GM19395 (cell line): ENCODE measurements around the gene UCKL1.
"Not testable (repeated sequence)": the region's sequence is repeated elsewhere in the genome, so short reads cannot be mapped to it uniquely, and the experiment has no call there.

Experiments
- ATAC-seq: cut with Tn5 transposase; IDR thresholded peaks from one replicate; pipeline ENCODE4 v1.9.1; 2021; ENCODE audit warnings: mild to moderate bottlenecking, moderate library complexity; ENCODE audit not compliant: unreplicated experiment

UCKL1 gene

DNA sequence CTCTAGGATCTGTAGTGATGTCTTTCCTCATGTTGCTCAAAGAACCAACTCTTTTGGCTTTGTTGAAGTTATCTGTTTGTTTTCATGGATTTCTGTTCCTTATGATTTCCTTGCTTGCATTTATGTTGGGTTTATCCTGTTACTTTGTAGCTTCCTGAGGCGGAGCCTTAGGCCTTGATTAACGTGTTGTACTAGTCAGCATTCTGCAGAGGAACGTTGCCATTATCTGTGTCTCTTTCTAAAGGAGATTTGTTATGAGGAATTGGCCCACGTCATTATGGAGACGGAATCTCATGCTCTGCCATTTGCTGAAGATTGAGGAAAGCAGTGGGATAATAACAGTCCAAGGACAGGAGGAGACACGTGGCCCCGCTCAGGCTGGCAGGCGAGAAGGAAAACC is 29.9 kb downstream of the UCKL1 start:
- ATAC-seq = no peak

DNA sequence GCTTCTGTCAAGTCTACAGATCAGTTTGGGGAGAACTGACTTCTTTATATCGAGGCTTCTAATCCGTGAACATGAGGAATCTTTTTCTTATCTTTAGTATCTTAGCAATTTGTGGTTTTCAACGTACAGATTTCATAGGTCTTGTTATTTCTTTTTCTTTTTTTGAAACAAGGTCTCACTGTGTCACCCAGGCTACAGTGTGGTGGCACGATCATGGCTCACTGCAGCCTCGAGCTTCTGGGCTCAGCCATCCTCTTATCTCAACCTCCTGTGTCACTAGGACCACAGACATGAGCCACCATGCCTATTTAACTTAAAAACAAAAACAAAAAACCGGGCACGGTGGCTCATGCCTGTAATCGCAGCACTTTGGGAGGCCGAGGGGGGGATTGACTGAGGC is 32.0 kb downstream of the UCKL1 start:
- ATAC-seq = no peak

DNA sequence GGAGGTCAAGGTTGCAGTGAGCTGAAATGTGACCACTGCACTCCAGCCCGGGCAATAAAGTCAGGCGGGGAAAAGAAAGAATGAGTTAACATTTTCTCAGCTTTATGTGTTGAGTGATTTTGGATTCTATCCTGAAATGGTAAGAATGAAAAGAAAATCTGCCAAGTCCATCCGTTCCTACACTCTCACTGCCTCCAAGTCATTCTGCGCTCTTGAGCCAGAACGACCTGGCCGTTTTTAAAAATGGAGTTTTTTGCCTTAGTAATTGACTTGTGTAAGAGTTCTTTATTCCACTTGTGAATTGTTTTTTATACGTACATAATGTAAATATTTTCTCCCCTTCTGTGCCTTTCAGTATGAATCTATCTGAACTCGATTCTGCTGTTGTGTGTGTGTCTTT is 32.6 kb downstream of the UCKL1 start:
- no peak for ATAC-seq

DNA sequence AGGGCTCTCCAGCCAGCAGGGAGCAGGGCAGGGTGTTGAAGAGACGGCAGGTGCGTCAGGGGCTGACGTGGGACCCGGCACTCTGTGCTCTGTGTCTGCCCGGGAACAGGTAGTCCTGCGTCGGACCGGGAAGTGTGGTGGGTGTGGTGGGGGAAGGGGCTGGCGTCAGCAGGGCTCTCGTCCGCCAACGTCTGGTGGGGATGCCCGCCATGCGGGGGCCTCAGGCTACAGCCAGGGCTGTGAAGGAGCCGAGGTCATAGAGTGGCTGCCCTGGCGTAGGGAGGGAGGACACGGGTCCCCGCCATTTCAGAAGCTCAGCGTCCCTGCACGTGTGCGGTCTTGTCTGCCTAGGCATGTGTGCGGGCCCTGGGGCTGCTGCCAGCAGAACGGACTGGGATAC is 36.0 kb downstream of the UCKL1 start:
- ATAC-seq = no peak

DNA sequence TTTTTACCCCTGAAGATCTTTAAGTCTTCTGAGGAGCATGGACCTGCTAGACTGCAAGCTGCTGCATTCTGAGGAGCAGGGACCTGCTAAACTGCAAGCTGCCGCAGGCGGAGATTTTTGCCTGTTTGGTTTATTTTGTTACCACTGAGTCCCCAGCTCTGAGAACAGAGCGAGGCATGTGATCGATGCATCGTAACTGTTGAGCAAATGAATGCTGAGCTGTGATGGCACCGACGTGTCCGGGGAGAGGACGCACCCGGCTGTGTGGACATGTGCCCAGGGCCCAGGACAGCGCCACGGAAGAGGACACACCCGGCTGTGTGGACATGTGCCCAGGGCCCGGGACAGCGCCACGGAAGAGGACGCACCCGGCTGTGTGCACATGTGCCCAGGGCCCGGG is 37.1 kb downstream of the UCKL1 start:
- no peak for ATAC-seq

DNA sequence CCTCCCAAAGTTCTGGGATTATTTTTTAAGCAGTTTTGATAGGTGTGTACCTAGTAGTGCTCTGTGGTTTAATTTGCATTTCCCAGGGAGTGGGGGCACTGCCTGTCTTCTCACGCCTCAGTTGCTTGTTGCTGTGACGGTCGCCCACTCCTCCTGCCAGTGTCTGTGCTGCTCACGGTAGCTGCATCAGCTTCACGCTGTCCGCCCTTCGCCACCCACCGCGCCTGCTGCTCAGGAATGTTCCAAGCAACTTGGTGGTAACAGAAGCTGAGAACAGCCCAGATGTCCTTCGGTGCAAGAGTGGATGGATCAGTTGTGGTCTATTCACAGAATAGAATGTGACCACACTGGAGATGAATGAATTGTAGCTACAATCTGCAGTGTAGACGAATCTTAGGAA is 38.4 kb downstream of the UCKL1 start:
- ATAC-seq = no peak

DNA sequence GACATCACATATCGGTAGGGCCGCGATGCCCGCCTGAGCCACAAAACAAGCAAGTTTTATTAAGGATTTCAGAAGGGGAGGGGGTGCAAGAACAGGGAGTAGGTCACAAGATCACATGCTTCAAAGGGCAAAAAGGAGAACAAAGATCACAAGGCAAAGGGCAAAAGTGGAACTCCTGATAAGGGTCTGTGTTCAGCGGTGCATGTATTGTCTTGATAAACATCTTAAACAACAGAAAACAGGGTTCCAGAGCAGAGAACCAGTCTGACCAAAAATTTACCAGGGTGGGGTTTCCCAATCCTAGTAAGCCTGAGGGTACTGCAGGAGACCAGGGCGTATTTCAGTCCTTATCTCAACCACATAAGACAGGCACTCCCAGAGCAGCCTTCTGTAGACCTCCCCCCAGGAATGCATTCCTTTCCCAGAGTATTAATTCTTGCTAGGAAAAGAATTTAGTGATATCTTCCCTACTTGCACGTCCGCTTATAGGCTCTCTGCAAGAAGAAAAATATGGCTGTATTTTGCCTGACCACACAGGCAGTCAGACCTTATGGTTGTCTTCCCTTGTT is 39.8 kb downstream of the UCKL1 start:
- ATAC-seq = not testable (repeated sequence)

DNA sequence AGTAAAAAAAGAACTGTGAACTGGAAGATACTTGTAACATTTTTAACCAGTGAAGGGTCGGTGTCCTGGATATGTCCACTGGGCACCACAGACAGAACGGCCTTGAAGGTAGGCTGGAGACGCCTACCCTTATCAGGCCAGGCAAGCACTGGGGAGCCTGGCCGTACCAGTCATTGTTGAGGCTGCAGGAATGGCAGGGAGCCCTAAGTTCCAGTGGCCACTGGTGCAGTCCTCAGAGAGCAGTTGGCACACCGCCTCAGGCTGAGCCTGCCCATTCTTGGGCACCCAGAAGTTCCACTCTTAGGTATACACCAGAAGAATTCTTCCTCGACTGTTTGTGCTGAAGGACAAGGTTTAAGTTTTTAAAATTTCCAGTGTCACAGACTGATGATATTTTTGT is 40.7 kb downstream of the UCKL1 start:
- no peak for ATAC-seq

DNA sequence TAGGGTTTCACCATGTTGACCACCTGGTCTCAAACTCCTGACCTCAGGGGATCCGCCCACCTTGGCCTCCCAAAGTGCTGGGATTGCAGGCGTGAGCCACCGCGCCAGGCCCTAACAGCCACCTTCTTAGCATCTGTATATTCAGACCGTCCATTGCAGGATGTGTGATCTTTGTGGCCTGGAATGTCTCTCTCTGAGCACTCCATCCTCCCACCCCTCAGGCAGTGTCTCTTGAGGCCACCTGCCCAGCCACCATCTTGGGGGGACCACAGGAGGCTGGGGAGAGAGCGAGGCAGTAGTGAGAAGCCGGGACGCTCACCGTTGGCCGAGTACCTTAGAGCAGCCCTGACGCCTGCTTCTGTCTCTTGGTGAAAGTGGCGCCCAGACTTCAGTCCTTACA is 42.4 kb downstream of the UCKL1 start:
- ATAC-seq = no peak

DNA sequence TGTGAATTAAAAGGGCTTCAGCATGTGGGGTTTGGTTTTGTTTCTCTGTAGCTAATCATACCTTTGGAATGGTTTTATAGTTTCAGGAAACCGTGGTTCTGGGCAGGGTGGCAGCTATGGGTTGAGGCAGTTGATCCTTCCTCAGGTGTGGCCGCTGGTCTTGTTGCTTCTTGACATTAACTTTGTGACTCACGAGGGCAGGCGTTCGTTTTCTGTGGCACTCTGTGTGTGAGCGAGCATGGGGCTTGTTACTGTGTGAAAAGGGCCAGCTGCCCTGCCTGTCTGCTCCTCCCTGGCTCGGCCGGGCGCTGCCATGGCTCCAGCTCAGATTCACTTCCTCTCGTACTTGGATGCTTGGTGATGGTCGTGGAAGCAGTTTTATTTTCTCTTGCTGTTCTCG is 45.0 kb downstream of the UCKL1 start:
- no peak for ATAC-seq

DNA sequence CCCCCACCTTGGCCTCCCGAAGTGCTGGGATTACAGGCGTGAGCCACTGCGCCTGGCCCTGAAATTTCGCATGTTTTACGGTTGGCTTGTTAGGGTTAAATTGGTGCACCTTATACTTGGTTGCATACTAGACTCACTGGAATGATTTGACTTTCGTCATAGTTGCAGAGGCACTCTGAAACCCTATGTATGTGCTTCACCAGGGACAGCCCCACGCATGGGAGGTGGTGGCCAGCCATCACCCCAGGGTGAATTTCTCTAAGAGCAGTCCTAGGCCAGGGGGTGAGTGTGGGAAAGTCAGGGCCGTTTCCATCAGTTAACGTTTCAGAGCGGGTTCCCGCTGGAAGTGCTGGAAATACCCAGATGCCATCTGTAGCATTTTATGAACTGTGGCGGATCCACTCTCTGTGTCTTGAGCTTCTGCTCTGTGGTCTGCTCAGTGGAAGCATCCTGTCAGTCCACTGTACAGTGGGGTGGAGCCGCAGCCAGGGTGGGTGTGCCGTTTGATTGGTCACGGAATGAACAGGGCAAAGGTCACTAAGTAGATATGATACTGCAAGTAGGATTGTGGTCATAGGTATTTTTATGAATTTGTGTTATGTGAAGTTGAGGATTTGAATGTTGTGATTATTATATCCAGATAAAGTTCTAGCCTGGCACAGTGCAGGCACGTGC is 48.1 kb downstream of the UCKL1 start:
- ATAC-seq = no peak

DNA sequence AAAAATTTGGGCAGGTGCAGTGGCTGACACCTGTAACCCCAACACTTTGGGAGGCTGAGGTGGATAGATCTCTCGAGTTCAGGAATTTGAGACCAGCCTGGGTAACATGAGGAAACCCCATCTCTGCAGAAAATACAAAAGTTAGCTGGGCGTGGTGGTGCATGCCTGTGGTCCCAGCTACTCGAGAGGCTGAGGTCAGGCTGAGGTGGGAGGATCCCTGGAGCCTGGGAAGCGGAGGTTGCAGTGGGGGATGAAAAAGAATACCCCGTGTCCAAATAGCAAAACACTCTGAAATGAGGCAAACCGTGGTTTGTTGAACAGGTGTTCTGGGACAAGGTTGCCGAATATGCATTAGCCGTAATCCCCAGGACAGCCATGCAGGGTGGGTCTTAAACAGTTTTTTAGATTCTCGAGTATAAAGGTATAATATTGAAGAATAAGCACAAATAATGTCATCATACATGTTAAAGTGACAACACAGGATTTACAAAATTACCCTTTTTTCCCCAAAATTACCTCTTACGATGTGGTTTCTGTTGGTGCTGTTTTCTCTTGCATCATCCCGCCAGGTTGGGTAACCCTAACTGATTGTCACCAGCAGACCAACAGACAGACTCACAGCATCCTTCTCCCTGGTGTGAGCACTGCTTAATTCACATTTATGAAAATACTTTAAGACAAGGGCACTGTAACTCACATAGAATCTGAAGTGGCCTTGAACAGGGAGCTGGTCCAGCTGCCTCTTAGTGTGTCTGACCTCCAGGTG is 52.2 kb downstream of the UCKL1 start:
- ATAC-seq = no peak

DNA sequence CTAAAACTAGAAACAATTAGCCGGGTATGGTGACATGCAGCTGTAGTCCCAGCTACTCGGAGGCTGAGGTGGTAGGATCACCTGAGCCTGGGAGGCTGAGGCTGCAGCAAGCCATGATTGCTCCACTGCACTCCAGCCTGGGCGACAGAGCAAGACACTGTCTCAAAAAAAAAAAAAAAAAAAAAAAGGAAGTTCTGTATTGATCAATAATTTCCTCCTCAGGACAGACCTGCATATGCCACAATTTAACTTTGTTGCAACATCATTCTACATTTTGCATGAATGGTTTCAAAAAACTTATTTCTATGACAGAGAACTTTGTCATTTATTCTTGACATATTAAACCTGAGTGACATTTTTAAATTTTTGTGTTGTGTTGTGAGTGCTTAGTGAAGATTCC is 55.8 kb downstream of the UCKL1 start:
- no peak for ATAC-seq

DNA sequence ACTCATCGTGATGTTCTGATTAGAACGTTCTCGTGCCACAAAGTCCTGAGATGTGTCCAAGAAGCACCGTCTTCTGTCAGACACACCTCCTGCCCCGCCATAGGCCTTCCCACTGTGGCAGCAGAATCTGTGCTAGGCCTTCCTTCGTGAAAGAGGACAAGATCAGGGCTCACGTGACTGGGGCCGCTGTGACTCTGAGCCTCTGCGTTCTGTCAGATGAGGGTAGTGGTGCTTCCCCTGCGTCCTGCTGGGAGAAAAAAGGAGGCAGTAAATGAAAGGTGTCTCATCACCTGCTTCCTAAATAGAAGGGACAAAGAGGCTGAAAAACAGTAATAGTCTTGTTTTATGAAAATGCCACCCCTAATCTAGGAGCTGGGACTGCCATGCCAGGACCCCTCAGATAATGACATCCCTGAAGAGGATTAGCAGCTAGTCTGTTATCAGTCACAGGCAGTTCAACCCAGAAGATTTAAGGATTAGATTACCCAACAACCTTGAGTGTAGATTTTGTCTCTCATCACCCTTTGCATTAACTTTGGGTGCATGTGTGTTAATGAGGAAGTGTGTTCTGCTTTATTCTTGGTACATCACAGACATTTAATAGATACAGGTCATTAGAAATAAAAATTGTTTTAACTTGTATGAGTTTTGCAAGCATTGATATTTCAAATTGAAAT is 57.2 kb downstream of the UCKL1 start:
- no peak for ATAC-seq

DNA sequence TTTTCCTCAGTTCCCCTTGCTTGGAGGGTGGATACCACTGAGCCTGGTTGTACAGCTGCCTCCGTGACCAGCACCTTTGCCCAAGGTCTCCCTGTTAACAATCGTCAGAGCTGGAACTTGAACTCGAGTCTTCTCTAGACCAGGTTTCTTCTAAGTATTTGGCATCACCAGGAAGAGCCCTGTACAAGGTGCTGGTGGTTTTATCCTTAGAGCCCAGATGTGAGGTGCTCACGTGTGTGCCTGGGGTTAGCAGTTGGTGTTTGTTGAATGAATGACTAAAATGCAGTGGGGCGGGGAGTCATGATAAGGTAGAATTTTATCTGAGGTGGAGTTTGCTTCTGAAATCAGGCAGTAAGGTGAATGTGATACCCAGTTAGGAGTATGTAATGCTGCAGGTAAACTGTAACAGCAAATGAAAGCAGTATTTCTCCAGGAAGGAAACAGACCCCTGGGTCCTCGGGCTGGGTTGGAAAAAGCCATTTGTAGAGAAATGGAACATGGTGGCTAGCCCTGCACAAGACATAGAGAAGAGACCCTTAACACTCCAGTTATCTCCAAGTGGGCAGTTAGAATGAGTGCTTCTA is 58.1 kb downstream of the UCKL1 start:
- ATAC-seq = no peak

DNA sequence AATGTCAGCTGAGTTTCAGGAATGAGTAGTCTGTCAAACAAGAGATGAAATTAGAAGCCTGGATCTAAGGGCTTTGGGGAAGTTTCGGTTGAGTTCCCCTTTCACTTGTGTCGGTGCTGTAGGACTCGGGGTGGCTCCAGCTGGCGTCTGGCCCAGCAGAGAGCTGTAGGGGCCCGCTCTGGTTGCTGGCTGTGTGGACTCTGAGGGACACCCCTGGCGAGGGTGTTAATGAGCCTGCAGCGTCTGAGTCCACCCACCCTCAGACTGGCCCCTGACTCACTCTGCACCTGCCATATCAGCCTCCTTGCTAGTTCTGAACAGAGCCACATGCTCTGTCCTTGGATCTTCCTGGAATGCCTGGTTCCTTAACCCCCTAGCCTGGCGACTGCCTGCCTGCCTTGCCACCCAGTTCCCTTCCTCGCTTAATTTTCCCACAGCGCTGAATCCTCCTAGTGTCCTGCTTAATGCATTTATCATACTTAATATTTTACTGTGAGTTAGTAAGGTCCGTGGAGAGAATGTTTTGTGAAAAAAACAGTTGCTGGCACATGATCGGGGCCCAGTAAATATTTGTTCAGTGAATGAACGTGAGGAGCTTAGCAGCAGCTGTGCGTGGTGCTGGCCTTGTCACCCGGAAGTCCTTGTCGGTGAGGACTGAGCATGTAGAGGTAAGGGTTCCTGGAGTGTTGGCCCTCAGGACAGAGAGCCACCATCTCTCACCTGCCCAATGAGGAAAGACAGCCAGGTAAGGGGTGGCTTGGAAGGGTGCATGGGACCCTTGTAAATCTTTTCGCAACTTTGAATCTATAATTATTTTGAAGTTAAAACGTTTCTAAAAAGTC is 59.7 kb downstream of the UCKL1 start:
- ATAC-seq = peak; percentile 54

DNA sequence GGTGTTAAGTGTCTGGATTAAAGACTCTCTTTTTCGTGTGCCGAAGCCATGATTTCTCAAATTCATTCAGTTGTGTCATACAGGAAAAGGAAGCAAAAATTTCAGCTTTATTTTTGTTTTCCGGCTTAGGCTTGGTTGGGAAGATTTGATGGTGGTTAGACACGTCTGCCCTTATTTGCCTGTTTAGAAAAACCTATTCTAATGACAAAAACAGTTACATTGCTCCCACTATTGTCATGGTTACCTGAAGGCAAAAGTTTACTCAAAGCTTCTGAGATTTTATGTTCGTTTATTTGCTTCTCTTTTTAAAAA is 60.3 kb downstream of the UCKL1 start:
- ATAC-seq = peak; percentile 18

DNA sequence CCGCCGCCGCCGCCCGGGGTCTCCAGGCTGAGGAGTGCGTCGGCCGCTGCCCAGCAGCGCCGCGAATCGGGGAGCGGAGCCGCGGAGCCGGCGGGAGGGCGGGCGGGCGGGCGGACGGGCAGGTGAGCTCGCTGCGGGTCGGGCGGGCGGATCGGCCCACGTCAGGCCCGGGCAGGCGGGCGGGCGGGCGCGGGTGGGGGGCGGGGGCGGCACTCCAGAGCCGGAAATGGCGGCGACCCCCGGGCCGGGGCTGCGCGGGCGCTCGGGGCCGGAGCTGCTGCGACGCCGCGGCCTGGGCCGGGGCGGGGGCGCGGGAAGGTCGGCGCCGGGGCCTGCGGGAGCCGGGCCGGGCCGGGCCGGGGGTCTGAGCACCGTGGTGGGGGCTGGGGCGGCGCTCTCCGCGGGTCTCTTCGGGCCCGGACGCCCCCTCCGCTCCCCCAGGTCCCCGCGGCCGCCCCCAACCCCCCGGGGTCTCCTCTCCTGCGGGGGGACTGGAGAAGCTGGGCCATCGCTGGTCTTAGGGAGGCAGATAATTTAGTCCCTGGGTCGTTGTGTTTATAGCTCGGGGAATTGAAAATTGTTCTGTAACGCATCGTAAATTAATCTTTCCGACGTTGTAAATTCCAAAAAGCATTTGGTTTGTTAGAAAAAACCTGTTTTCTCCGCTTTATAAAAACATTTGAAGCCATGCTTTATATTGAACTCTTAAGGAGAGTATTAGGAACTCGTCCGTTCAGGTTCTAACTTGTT is 60.8 kb downstream of the UCKL1 start:
- peak; percentile 5 for ATAC-seq

DNA sequence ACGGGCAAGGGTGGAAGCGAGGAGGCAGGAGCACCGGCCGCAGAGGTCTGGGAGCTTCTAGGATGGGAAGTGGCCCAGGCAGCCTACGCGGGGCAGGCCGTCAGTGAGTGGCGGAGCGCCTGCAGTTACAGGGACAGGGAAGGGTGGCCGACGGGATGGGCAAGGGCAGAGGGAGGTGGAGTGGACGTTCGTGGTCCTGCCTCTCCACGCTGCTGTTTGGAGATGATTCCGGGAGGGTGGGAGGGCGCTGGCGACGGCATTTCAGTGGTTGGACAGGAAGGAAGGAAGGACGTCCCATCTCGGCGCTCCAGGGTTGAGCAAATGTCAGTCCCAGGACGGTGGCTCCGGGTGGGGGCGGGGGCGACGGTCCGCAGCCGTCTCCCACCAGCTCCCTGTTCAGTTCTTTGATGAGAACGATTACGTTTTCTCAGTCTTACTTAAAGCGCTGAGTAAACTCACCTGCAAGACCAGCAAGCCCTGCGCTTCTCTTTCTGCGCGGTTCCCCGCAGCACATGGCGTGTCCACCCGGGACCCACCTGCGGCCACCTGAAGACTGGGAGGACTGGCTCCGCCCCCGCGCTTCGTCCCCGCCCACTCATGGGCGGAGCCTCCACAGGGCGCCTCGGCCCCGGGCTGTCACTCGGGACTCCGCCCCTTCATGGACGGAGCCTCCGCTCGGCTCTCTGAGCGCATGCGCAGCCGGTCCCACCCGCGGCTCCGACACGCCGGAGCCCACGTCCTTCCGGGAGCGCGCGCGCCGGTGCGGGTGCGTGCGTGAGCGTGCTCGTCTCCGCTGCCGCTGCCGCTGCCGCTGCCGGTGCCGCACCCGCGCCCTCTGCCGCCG is 61.6 kb downstream of the UCKL1 start, which contains the start of gene DNAJC5:
Gene DNAJC5, plus strand, starts transcription at position 769 of the 844 bp plus-strand sequence. CDS start 33,220 bp downstream, outside the sequence.
- peak; percentile 72 for ATAC-seq
